A673 (cell line): ENCODE results near the gene IL1RAPL1. TPM values are rescaled to one million over a fixed set of nuclear protein-coding genes. Genes with fewer than 3 reads are reported as not detected.

ENCODE experiments used
- BruUV-seq: library from RNA; stranded (reverse); fragments of 400-500 nt; replicated peaks from 2 replicates; lab custom pipeline; 2021; lab: Mats Ljungman, UMichigan
- CTCF ChIA-PET: fragments of 300-600 bp; sonication (Branson Sonifier 250); formaldehyde crosslinking; loops from one replicate; lab custom pipeline; 2022; ENCODE audit warnings: antibody characterized with exemption; lab: Charles Lee
- POLR2A ChIA-PET: fragments of 300-600 bp; sonication (Branson Sonifier 250); formaldehyde crosslinking; loops from one replicate; lab custom pipeline; 2022; ENCODE audit warnings: antibody characterized with exemption; ENCODE audit not compliant: low non-redundant PET; lab: Charles Lee
- DNase-seq: peaks from one replicate; pipeline ENCODE4 v3.0.0-alpha.2; 2015; ENCODE audit warnings: low spot score
- H3K27ac ChIP-seq: fragments of 200-600 bp; sonication (generic); 2 replicates; pipeline ENCODE4 v1.5.1; 2016; ENCODE audit warnings: mixed run types, low read depth, mild to moderate bottlenecking, mixed read lengths, antibody characterized with exemption, low read length; ENCODE audit not compliant: poor library complexity, severe bottlenecking
- H3K27me3 ChIP-seq: fragments of 200-600 bp; sonication (generic); replicated peaks from 2 replicates; pipeline ENCODE4 v1.6.1; 2017; ENCODE audit warnings: mixed run types, low read depth, mild to moderate bottlenecking, mixed read lengths, antibody characterized with exemption, low read length; ENCODE audit not compliant: insufficient read depth, poor library complexity
- H3K36me3 ChIP-seq: fragments of 200-600 bp; sonication (generic); 2 replicates; pipeline ENCODE4 v1.6.1; 2016; ENCODE audit warnings: mixed run types, mild to moderate bottlenecking, mixed read lengths, antibody characterized with exemption, low read length; ENCODE audit not compliant: insufficient read depth, poor library complexity, severe bottlenecking
- H3K4me1 ChIP-seq: fragments of 200-600 bp; sonication (generic); 2 replicates; pipeline ENCODE4 v1.6.1; 2017; ENCODE audit warnings: mixed run types, mild to moderate bottlenecking, mixed read lengths, antibody characterized with exemption, low read length; ENCODE audit not compliant: insufficient read depth, poor library complexity, severe bottlenecking
- H3K4me3 ChIP-seq: fragments of 200-600 bp; sonication (generic); 2 replicates; pipeline ENCODE4 v1.5.1; 2016; ENCODE audit warnings: low read depth, mixed run types, mild to moderate bottlenecking, mixed read lengths, low read length; ENCODE audit not compliant: poor library complexity, severe bottlenecking
- H3K9me3 ChIP-seq: fragments of 200-600 bp; sonication (generic); 2 replicates; pipeline ENCODE4 v1.6.1; 2016; ENCODE audit warnings: mixed run types, low read depth, mild to moderate bottlenecking, mixed read lengths, antibody characterized with exemption, low read length; ENCODE audit not compliant: poor library complexity, severe bottlenecking
- EZH2 ChIP-seq: fragments of 200-600 bp; sonication (generic); IDR thresholded peaks from 2 replicates; pipeline ENCODE4 v1.6.1; 2017; ENCODE audit warnings: borderline replicate concordance, low read depth, mild to moderate bottlenecking, mixed read lengths, antibody characterized with exemption, low read length; ENCODE audit not compliant: poor library complexity, severe bottlenecking
- intact Hi-C: fragments of 100-400 bp; cut with micrococcal nuclease; formaldehyde crosslinking; loops from one replicate; pipeline ENCODE4 v1.10.0; 2022; ENCODE audit not compliant: unreplicated experiment
- total RNA-seq: library from RNA; stranded (reverse); gene quantifications from 2 replicates; pipeline ENCODE4 v1.2.3, GENCODE V29; 2021
- TF ChIP-seq, protein P1 (sequence below): fragments of 300-800, 200-600 bp; sonication (generic); conservative IDR thresholded peaks from 2 replicates; pipeline ENCODE4 v1.5.1; 2017; ENCODE audit warnings: low read depth, mild to moderate bottlenecking, antibody characterized with exemption, low read length, moderate library complexity, mixed read lengths

The IL1RAPL1 gene
- total RNA-seq, 1 experiment from 2014 or later = 0.21 TPM

- Histone ChIP-seq H3K4me1 (no peaks in the 10 kb centered on the region), H3K27ac (no peak overlapping the region), H3K27me3 (no peaks in the 10 kb centered on the region), H3K36me3 (no peaks in the 10 kb centered on the region), H3K4me3 (no peak overlapping the region), H3K9me3 (no peaks in the 10 kb centered on the region)
- intact Hi-C loops = no loop called here
- DNase-seq = no peak
- TF ChIP-seq EZH2 = no peak
- TF ChIP-seq, protein P1, sequence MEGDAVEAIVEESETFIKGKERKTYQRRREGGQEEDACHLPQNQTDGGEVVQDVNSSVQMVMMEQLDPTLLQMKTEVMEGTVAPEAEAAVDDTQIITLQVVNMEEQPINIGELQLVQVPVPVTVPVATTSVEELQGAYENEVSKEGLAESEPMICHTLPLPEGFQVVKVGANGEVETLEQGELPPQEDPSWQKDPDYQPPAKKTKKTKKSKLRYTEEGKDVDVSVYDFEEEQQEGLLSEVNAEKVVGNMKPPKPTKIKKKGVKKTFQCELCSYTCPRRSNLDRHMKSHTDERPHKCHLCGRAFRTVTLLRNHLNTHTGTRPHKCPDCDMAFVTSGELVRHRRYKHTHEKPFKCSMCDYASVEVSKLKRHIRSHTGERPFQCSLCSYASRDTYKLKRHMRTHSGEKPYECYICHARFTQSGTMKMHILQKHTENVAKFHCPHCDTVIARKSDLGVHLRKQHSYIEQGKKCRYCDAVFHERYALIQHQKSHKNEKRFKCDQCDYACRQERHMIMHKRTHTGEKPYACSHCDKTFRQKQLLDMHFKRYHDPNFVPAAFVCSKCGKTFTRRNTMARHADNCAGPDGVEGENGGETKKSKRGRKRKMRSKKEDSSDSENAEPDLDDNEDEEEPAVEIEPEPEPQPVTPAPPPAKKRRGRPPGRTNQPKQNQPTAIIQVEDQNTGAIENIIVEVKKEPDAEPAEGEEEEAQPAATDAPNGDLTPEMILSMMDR = no peak
- no TSS peak for BruUV-seq
- CTCF ChIA-PET = no interaction called here
- POLR2A ChIA-PET = no interaction called here
These were observed 479.3 kb downstream of the IL1RAPL1 start for GRCh38 chrX:29066516-29066915.

DNA sequence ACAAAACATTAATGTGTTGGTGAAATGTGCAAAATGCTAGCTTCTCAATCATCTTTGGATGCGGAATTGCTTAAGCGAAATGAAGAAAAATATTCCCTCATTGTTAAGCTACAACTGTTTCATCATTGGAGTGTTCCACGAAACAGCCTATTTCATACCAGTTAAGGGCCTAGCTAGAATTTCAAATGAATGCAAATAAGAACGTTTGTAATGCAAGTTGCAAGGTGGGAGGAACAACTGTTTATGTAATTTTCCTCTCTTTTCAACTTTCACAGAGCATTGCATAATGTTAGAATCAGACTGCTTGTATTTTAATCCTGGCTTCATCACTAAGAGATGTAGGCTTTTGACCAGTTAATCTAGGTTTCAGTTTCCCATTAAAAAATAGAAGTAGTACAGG, 480.1 kb downstream of the IL1RAPL1 start:
- ChIA-PET POLR2A (no interaction called here), CTCF (no interaction called here)
- intact Hi-C loops = no loop called here
- no peaks in the 10 kb centered on the region for H3K4me1 ChIP-seq
- H3K27ac ChIP-seq = no peak overlapping the region
- no peak for DNase-seq
- BruUV-seq = no TSS peak
- no peaks in the 10 kb centered on the region for H3K9me3 ChIP-seq
- TF ChIP-seq, protein P1 = no peak
- TF ChIP-seq EZH2 = no peak
- no peaks in the 10 kb centered on the region for H3K27me3 ChIP-seq
- no peaks in the 10 kb centered on the region for H3K36me3 ChIP-seq
- no peak overlapping the region for H3K4me3 ChIP-seq

DNA sequence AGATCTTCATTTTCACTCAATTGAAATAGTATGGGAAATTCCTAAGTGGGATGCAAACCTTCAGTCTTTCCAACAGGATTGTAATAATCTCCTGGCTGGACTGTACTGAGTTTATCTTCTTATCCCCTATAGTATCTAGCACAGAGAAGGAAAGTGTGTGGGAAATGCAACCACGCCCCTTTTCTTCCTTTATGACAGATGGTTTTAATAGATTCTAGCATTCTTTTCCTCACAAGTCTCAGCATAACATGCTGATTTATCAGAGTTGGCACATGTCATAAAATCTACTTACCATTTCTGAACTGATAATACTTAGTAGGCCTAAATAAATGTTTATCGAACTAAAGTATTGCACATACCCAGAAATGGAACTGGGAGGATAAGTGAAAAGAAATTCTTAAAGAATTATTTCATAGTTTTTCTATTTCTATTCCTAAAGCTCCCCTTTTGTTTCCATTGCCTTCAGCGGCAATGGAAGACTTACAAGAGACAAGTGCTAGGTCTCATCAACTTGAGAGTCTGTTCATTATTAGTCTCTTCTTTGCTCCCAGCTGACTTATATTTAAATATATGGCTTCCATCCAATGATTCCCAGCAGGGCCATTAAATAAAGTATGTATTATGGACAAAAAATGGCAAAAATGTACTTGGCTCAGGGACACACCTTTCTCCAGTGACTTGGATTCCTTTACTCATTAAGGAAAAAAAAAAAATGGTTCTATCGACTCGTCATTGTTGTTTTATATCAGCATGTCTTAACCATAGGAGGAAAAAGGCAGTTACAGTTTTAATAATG, 484.5 kb downstream of the IL1RAPL1 start:
- H3K36me3 ChIP-seq = no peaks in the 10 kb centered on the region
- no peaks in the 10 kb centered on the region for H3K27me3 ChIP-seq
- DNase-seq = peak; percentile 30
- intact Hi-C loops = no loop called here
- TF ChIP-seq, protein P1 = no peak
- TF ChIP-seq EZH2 = no peak
- H3K4me3 ChIP-seq = no peak overlapping the region
- H3K4me1 ChIP-seq = no peaks in the 10 kb centered on the region
- POLR2A ChIA-PET = no interaction called here
- no peak overlapping the region for H3K27ac ChIP-seq
- no peaks in the 10 kb centered on the region for H3K9me3 ChIP-seq
- CTCF ChIA-PET = no interaction called here
- no TSS peak for BruUV-seq
